ENCODE data around the gene TNNT2.

Gene TNNT2

GRCh38 chr1:201324821-201325677 is 52.4 kb downstream of the TNNT2 start:
- in situ Hi-C loops (cut with MboI; ENCODE audit: low pct_unique_long_range_greater_than_20kb, low sequenced_read_pairs), result no loop called here
- no peak for DNase-seq

GRCh38 chr1:201324306-201324705 is 53.2 kb downstream of the TNNT2 start:
- in situ Hi-C loops (cut with MboI; ENCODE audit: low pct_unique_long_range_greater_than_20kb, low sequenced_read_pairs), result no loop called here
- no peak for DNase-seq

- DNase-seq, result no peak
- in situ Hi-C loops (cut with MboI; ENCODE audit: low pct_unique_long_range_greater_than_20kb, low sequenced_read_pairs), result no loop called here
Observed at GRCh38 chr1:201322653-201323510, 54.6 kb downstream of the TNNT2 start.

GRCh38 chr1:201321826-201322390 is 55.6 kb downstream of the TNNT2 start:
- DNase-seq, result no peak
- in situ Hi-C loops (cut with MboI; ENCODE audit: low pct_unique_long_range_greater_than_20kb, low sequenced_read_pairs), result no loop called here

- in situ Hi-C loops (cut with MboI; ENCODE audit: low pct_unique_long_range_greater_than_20kb, low sequenced_read_pairs), result no loop called here
- DNase-seq, result no peak
Observed at GRCh38 chr1:201320168-201320788, 57.2 kb downstream of the TNNT2 start.

- in situ Hi-C loops (cut with MboI; ENCODE audit: low pct_unique_long_range_greater_than_20kb, low sequenced_read_pairs), result no loop called here
- no peak for DNase-seq
Observed at GRCh38 chr1:201319631-201320030, 57.8 kb downstream of the TNNT2 start.

- in situ Hi-C loops (cut with MboI; ENCODE audit: low pct_unique_long_range_greater_than_20kb, low sequenced_read_pairs), result no loop called here
- no peak for DNase-seq
Observed at GRCh38 chr1:201318504-201319340, 58.8 kb downstream of the TNNT2 start.

GRCh38 chr1:201317551-201317950 is 59.9 kb downstream of the TNNT2 start:
- in situ Hi-C loops (cut with MboI; ENCODE audit: low pct_unique_long_range_greater_than_20kb, low sequenced_read_pairs), result no loop called here
- no peak for DNase-seq

GRCh38 chr1:201316556-201316955 is 60.9 kb downstream of the TNNT2 start:
- in situ Hi-C loops (cut with MboI; ENCODE audit: low pct_unique_long_range_greater_than_20kb, low sequenced_read_pairs), result no loop called here
- no peak for DNase-seq

- DNase-seq, result no peak
- in situ Hi-C loops (cut with MboI; ENCODE audit: low pct_unique_long_range_greater_than_20kb, low sequenced_read_pairs), result no loop called here
Observed at GRCh38 chr1:201313086-201313485, 64.4 kb downstream of the TNNT2 start.

GRCh38 chr1:201312298-201312697 is 65.2 kb downstream of the TNNT2 start:
- in situ Hi-C loops (cut with MboI; ENCODE audit: low pct_unique_long_range_greater_than_20kb, low sequenced_read_pairs), result no loop called here
- DNase-seq, result no peak

- peak; percentile 23 for DNase-seq
- in situ Hi-C loops (cut with MboI; ENCODE audit: low pct_unique_long_range_greater_than_20kb, low sequenced_read_pairs), result no loop called here
Observed at GRCh38 chr1:201311356-201312011, 66.0 kb downstream of the TNNT2 start.

GRCh38 chr1:201310986-201311355 is 66.5 kb downstream of the TNNT2 start:
- no peak for DNase-seq
- in situ Hi-C loops (cut with MboI; ENCODE audit: low pct_unique_long_range_greater_than_20kb, low sequenced_read_pairs), result no loop called here

GRCh38 chr1:201310251-201310985 is 67.1 kb downstream of the TNNT2 start:
- DNase-seq, result no peak
- in situ Hi-C loops (cut with MboI; ENCODE audit: low pct_unique_long_range_greater_than_20kb, low sequenced_read_pairs), result no loop called here

GRCh38 chr1:201309416-201309815 is 68.1 kb downstream of the TNNT2 start:
- peak; percentile 31 for DNase-seq
- in situ Hi-C loops (cut with MboI; ENCODE audit: low pct_unique_long_range_greater_than_20kb, low sequenced_read_pairs), result no loop called here

All from KBM-7 (cell line).